DND-41 (cell line): ENCODE measurements around the gene SGO2.

ENCODE experiments used
- ATAC-seq: fragments of 200-7000 bp; cut with Tn5 transposase; 3 replicates; pipeline ENCODE4 v1.9.1; 2021; ENCODE audit warnings: low read depth; ENCODE audit not compliant: insufficient read depth
- DNase-seq: peaks from one replicate; pipeline ENCODE4 v3.0.0-alpha.2; 2020
- H2AFZ ChIP-seq: 2 replicates; pipeline ENCODE4 v1.6.0; 2012; ENCODE audit warnings: low read depth, low read length
- H3K27ac ChIP-seq: 2 replicates; pipeline ENCODE4 v1.5.1; 2012; ENCODE audit warnings: low read length, inconsistent platforms
- H3K27me3 ChIP-seq: fragments of 200-600 bp; sonication (generic); 2 replicates; pipeline ENCODE4 v1.6.0; 2012; ENCODE audit warnings: low read length, mild to moderate bottlenecking, inconsistent platforms; ENCODE audit not compliant: insufficient read depth, poor library complexity
- H3K36me3 ChIP-seq: 2 replicates; pipeline ENCODE4 v1.5.1; 2012; ENCODE audit warnings: low read length, inconsistent platforms; ENCODE audit not compliant: insufficient read depth
- H3K4me1 ChIP-seq: 2 replicates; pipeline ENCODE4 v1.5.1; 2012; ENCODE audit warnings: mild to moderate bottlenecking, low read length; ENCODE audit not compliant: insufficient read depth
- H3K4me2 ChIP-seq: 2 replicates; pipeline ENCODE4 v1.6.0; 2012; ENCODE audit warnings: mild to moderate bottlenecking, moderate library complexity, low read length, inconsistent platforms; ENCODE audit not compliant: insufficient read depth
- H3K4me3 ChIP-seq, 2 experiments: fragments of 200-600 bp in 1 of 2; shearing (Covaris generic) in 1 of 2; 2 replicates each; pipeline ENCODE4 v1.5.1; 2012 to 2016; ENCODE audit warnings: inconsistent platforms in 2 of 2, low read length in 2 of 2, mild to moderate bottlenecking in 2 of 2, low read depth in 1 of 2, moderate library complexity in 1 of 2
- H3K79me2 ChIP-seq: 2 replicates; pipeline ENCODE4 v1.6.0; 2012; ENCODE audit warnings: low read length, inconsistent platforms; ENCODE audit not compliant: insufficient read depth
- H3K9ac ChIP-seq: 2 replicates; pipeline ENCODE4 v1.6.0; 2012; ENCODE audit warnings: low read depth, mild to moderate bottlenecking, inconsistent platforms, low read length, moderate library complexity
- H3K9me3 ChIP-seq: 2 replicates; pipeline ENCODE4 v1.5.1; 2012; ENCODE audit warnings: low read length, moderate library complexity, mild to moderate bottlenecking, inconsistent platforms; ENCODE audit not compliant: insufficient read depth, severe bottlenecking
- H4K20me1 ChIP-seq: 2 replicates; pipeline ENCODE4 v1.6.0; 2012; ENCODE audit warnings: low read length; ENCODE audit not compliant: insufficient read depth
- CTCF ChIP-seq: IDR thresholded peaks from 2 replicates; pipeline ENCODE4 v1.5.1; 2012; ENCODE audit warnings: borderline replicate concordance, low read length, moderate library complexity, mild to moderate bottlenecking; ENCODE audit not compliant: poor library complexity, severe bottlenecking; ENCODE audit errors: extremely low read depth
- EZH2 ChIP-seq: IDR thresholded peaks from 3 replicates; pipeline ENCODE4 v1.6.1; 2012; ENCODE audit warnings: borderline replicate concordance, low read depth, mild to moderate bottlenecking, moderate library complexity, low read length, inconsistent platforms; ENCODE audit not compliant: severe bottlenecking

SGO2 gene

GRCh38 chr2:200595913-200596312, 69.9 kb downstream of the SGO2 start:
- TF ChIP-seq EZH2 (no peak), CTCF (no peak)
- H3K36me3 ChIP-seq, result no peaks in the 10 kb centered on the region
- no peak for ATAC-seq

GRCh38 chr2:200596774-200597570, 71.0 kb downstream of the SGO2 start:
- Histone ChIP-seq H3K9me3 (no peaks in the 10 kb centered on the region), H2AFZ (no peak overlapping the region), H3K4me3 (no peak overlapping the region), H4K20me1 (no peaks in the 10 kb centered on the region), H3K36me3 (no peaks in the 10 kb centered on the region), H3K79me2 (no peaks in the 10 kb centered on the region), H3K4me2 (no peak overlapping the region), H3K9ac (no peak overlapping the region), H3K27me3 (peaks cover 7% of the 10 kb centered on the region), H3K4me1 (no peaks in the 10 kb centered on the region), H3K27ac (no peak overlapping the region)
- TF ChIP-seq EZH2 (no peak), CTCF (no peak)
- no peak for ATAC-seq
- no peak for DNase-seq

More at GRCh38 chr2:200595913-200596312, 69.9 kb downstream of the SGO2 start:
- Histone ChIP-seq H2AFZ (no peak overlapping the region), H3K27ac (no peak overlapping the region), H3K4me3 (no peak overlapping the region), H3K9ac (no peak overlapping the region), H3K9me3 (no peaks in the 10 kb centered on the region), H3K79me2 (no peaks in the 10 kb centered on the region), H3K27me3 (peaks cover 7% of the 10 kb centered on the region), H4K20me1 (no peaks in the 10 kb centered on the region), H3K4me2 (no peak overlapping the region), H3K4me1 (no peaks in the 10 kb centered on the region)
- DNase-seq, result no peak

DNA sequence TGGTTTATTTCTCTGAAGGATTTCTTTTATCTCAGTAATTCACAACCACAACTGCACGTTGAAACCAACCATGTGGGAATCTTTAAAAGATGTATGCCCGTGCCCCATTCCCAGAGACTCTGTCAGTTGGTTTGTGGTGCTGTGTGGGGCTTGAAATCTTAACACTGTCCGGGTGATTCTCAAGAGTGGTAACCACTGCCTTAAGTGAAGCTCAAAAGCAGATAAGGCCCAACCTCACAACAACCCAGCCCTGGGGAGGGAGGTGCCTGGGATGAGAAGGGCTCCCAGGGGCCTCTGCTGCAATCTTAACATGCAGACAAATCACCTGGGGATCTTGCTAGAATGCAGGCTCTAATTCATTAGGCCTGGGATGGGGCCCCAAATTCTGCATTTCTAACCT, 73.2 kb downstream of the SGO2 start:
- no peak overlapping the region for H3K9ac ChIP-seq
- DNase-seq (no peak), ATAC-seq (no peak)

More for the DNA sequence above, 73.2 kb downstream of the SGO2 start:
- TF ChIP-seq EZH2 (no peak), CTCF (no peak)
- no peak overlapping the region for H3K4me3 ChIP-seq
- no peak overlapping the region for H3K27ac ChIP-seq
- H3K27me3 ChIP-seq, result peaks cover 12% of the 10 kb centered on the region
- H4K20me1 ChIP-seq, result no peaks in the 10 kb centered on the region
- H3K36me3 ChIP-seq, result no peaks in the 10 kb centered on the region
- H3K79me2 ChIP-seq, result no peaks in the 10 kb centered on the region
- H2AFZ ChIP-seq, result no peak overlapping the region
- H3K9me3 ChIP-seq, result no peaks in the 10 kb centered on the region
- no peaks in the 10 kb centered on the region for H3K4me1 ChIP-seq
- no peak overlapping the region for H3K4me2 ChIP-seq
